GM15510 (cell line): ENCODE measurements around the gene GPBAR1.
A peak's percentile ranks its signal among the peaks of the same experiment; 100 is the strongest.

Experiments used
- POLR2A ChIP-seq: IDR thresholded peaks from 3 replicates; pipeline ENCODE4 v1.6.1; 2011; ENCODE audit warnings: borderline replicate concordance; ENCODE audit not compliant: insufficient read length; ENCODE audit errors: extremely low read depth

GPBAR1 gene

GRCh38 chr2:218233543-218233942, 27.3 kb upstream of the GPBAR1 start:
- no peak for TF ChIP-seq POLR2A

- no peak for TF ChIP-seq POLR2A
Measured at GRCh38 chr2:218234521-218234920, 26.3 kb upstream of the GPBAR1 start.

DNA sequence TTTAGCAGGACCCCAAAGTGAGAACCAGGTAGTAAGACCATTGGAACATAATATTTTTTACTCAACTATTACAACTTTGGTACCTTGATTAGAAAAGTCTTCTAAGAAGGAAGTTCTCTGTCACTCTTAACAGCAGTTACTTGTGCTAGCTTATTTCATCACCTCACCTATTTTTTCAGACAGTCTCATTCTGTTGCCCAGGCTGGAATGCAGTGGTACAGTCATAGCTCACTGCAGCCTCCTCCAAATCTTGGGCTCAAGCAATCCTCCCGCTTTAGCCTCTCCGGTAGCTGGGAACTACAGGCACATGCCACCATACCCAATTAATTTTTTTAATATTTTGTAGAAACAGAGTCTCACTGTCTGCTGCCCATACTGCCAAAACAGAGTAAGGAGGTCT, 25.8 kb upstream of the GPBAR1 start:
- TF ChIP-seq POLR2A, result no peak

GRCh38 chr2:218236829-218237228, 24.0 kb upstream of the GPBAR1 start:
- no peak for TF ChIP-seq POLR2A

- TF ChIP-seq POLR2A, result no peak
Measured at GRCh38 chr2:218238887-218239286, 21.9 kb upstream of the GPBAR1 start.

GRCh38 chr2:218244204-218244603, 16.6 kb upstream of the GPBAR1 start:
- no peak for TF ChIP-seq POLR2A

DNA sequence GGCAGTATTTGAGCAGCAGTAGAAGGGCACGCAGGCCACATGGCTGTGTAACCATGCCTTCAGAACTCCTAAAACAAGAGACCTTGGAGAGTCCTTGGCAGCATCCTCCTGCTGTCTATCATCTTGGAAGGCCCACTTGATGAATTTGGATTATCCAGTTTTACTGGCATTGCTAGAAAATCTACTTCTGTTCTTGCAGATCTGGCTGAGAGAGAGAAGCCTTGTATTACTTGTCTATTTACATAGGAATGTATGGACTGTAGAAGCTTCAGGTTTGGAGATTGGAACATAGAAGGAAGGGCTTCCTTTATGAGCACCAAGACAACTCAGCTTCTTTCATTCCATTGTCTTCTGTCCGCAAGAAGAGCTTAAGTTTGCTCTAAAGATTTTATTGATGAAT, 16.1 kb upstream of the GPBAR1 start:
- no peak for TF ChIP-seq POLR2A

GRCh38 chr2:218245214-218245613, 15.6 kb upstream of the GPBAR1 start:
- no peak for TF ChIP-seq POLR2A

DNA sequence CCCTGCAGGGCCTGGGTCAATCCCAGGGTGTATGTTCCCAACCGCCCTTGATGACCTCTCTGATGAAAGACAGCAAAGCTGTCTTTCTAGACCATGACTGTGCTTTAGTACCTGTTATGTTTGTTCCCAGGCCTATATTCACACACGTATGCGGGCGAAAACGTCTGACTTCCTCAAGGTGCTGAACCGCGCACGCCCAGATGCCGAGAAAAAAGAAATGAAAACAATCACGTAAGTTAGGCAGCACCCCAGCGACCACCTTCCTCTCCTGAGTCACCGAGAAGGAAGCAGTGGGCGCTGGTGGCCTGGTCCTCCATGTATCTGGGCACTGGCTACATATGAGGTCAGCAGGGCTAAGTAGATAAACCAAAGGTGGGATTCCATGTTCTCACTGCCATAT, 11.1 kb upstream of the GPBAR1 start:
- TF ChIP-seq POLR2A, result no peak

- TF ChIP-seq POLR2A, result no peak
Measured at GRCh38 chr2:218252509-218253231, 8.1 kb upstream of the GPBAR1 start.

GRCh38 chr2:218253232-218253625, 7.6 kb upstream of the GPBAR1 start:
- TF ChIP-seq POLR2A, result no peak

GRCh38 chr2:218255446-218255845, 5.4 kb upstream of the GPBAR1 start:
- no peak for TF ChIP-seq POLR2A

DNA sequence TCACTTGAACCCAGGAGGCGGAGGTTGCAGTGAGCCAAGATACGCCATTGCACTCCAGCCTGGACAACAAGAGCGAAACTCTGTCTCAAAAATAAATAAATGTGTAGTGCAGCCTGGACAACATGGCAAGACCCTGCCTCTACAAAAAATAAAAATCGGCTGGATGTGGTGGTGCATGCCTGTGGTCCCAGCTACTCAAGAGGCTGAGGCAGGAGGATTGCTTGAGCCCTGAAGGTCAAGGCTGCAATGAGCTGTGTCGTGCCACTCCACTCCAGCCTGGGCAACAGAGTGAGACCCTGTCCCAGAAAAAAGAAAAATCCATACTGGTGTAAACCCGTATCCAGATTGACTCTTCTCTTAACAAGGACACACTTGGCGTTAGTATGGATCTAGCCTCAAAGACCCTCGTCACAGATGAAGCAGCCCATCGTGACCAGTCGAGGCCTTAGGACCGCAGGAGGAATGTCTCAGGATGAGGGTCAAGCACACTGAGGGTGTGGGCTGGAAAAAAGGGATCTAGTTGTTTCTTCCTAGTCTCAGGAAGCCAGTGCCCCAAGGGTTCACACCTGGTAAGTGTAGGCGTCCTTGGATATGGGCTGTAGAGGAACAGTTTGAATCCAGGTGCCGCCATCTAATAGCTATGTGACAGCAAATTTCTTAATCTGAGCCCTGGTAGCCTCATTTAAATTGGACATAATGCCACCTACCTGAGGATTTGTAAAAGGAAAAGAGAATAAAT, 4.0 kb upstream of the GPBAR1 start:
- TF ChIP-seq POLR2A, result peak; percentile 32

DNA sequence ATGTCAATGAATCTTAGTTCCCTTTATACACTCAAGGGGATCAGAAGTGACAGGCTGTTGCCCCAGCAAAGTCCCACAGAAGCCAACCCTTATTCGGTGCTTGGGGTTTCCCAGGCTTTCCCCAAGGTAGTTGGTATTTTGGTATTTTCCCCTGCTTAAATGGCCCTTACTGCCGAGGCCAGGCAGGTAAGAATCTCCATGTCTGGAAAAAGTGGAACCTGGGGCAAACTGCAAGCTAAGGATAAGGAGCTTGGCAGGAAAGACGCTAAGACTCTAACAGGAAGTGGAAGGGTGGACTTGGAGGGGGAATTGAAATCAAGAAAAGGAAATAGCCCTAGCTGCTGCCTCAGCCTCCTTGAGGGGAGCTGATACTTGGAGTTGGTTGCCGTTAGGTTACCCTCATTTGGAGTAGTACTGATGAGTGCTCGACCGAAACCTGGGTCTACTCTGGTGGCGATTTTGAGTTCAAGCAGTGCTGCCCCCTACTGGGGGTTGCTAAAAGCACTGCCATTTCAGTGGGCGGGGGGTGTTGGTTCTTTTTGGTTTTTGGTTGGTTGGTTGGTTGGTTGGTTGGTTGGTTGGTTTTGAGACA, 3.3 kb upstream of the GPBAR1 start:
- no peak for TF ChIP-seq POLR2A

GRCh38 chr2:218259099-218259961, 1.5 kb upstream of the GPBAR1 start:
- no peak for TF ChIP-seq POLR2A
